Loucy (cell line): ENCODE measurements around the gene PDE11A.

Source experiments
- CTCF ChIP-seq: fragments of 200-600 bp; sonication (generic); conservative IDR thresholded peaks from 2 replicates; pipeline ENCODE4 v1.5.1; 2014; ENCODE audit warnings: mild to moderate bottlenecking, antibody characterized with exemption, low read length
- EZH2phosphoT487 ChIP-seq: fragments of 200-600 bp; IDR thresholded peaks from 2 replicates; pipeline ENCODE4 v1.6.1; 2018; ENCODE audit warnings: antibody characterized with exemption, mild to moderate bottlenecking, moderate library complexity, borderline replicate concordance

- no peak for TF ChIP-seq CTCF
- TF ChIP-seq EZH2phosphoT487, result no peak
Measured at GRCh38 chr2:177735318-177735803, 337.2 kb downstream of the PDE11A start.
